GM23248 (cell line): ENCODE data around the gene MSH3. TPM values are rescaled to one million over a fixed set of nuclear protein-coding genes. Genes with fewer than 3 reads are reported as not detected.
A peak's percentile ranks its signal among the peaks of the same experiment; 100 is the strongest.

ENCODE experiments used
- DNase-seq: peaks from one replicate; pipeline ENCODE4 v3.0.0-alpha.2; 2015
- H2AFZ ChIP-seq: fragments of 200-600 bp; sonication (generic); 2 replicates; pipeline ENCODE4 v1.6.1; 2016; ENCODE audit warnings: antibody characterized with exemption
- H3F3A ChIP-seq: fragments of 200-600 bp; sonication (generic); 2 replicates; pipeline ENCODE4 v1.6.1; 2016; ENCODE audit warnings: mild to moderate bottlenecking, antibody characterized with exemption, mixed run types; ENCODE audit not compliant: insufficient read depth
- H3K27ac ChIP-seq: fragments of 200-600 bp; sonication (generic); 2 replicates; pipeline ENCODE4 v1.5.1; 2016; ENCODE audit warnings: mild to moderate bottlenecking
- H3K27me3 ChIP-seq: fragments of 200-600 bp; sonication (generic); replicated peaks from 2 replicates; pipeline ENCODE4 v1.6.1; 2016; ENCODE audit warnings: mild to moderate bottlenecking; ENCODE audit not compliant: insufficient read depth
- H3K36me3 ChIP-seq: fragments of 200-600 bp; sonication (generic); 2 replicates; pipeline ENCODE4 v1.6.1; 2016; ENCODE audit warnings: low read depth, mild to moderate bottlenecking
- H3K4me1 ChIP-seq: fragments of 200-600 bp; sonication (generic); 2 replicates; pipeline ENCODE4 v1.6.1; 2016; ENCODE audit warnings: mild to moderate bottlenecking; ENCODE audit not compliant: insufficient read depth
- H3K4me2 ChIP-seq: fragments of 200-600 bp; sonication (generic); one replicate; pipeline ENCODE4 v1.6.1; 2016; ENCODE audit warnings: mild to moderate bottlenecking; ENCODE audit not compliant: unreplicated experiment
- H3K4me3 ChIP-seq: fragments of 200-600 bp; sonication (generic); 2 replicates; pipeline ENCODE4 v1.5.1; 2016; ENCODE audit warnings: mild to moderate bottlenecking
- H3K79me2 ChIP-seq: fragments of 200-600 bp; sonication (generic); 2 replicates; pipeline ENCODE4 v1.6.1; 2016; ENCODE audit warnings: mild to moderate bottlenecking; ENCODE audit not compliant: insufficient read depth
- H3K9ac ChIP-seq: fragments of 200-600 bp; sonication (generic); 2 replicates; pipeline ENCODE4 v1.6.1; 2016; ENCODE audit warnings: mild to moderate bottlenecking
- H3K9me2 ChIP-seq: fragments of 200-600 bp; sonication (generic); 2 replicates; pipeline ENCODE4 v1.6.1; 2016; ENCODE audit warnings: mixed run types, mild to moderate bottlenecking, moderate library complexity; ENCODE audit not compliant: insufficient read depth
- H3K9me3 ChIP-seq: fragments of 200-600 bp; sonication (generic); one replicate; pipeline ENCODE4 v1.6.1; 2017; ENCODE audit warnings: low read depth
- H4K20me1 ChIP-seq: fragments of 200-600 bp; sonication (generic); 2 replicates; pipeline ENCODE4 v1.6.0; 2016; ENCODE audit not compliant: insufficient read depth
- EZH2 ChIP-seq: fragments of 200-600 bp; sonication (generic); IDR thresholded peaks from 2 replicates; pipeline ENCODE4 v1.6.1; 2018; ENCODE audit warnings: antibody characterized with exemption, mild to moderate bottlenecking; ENCODE audit not compliant: insufficient read depth, poor library complexity, severe bottlenecking
- EZH2phosphoT487 ChIP-seq: fragments of 200-600 bp; sonication (generic); IDR thresholded peaks from 2 replicates; pipeline ENCODE4 v1.6.1; 2018; ENCODE audit warnings: antibody characterized with exemption, moderate library complexity, mild to moderate bottlenecking, low read depth; ENCODE audit not compliant: insufficient read depth
- WGBS, 2 experiments: methylation state at CpG; one replicate each; pipeline ENCODE4 v1.1.6; 2015 to 2017; ENCODE audit warnings: low lambda C conversion rate in 2 of 2, low coverage in 1 of 2; ENCODE audit errors: missing lambda C conversion rate in 2 of 2; 5-methylcytosine and 5-hydroxymethylcytosine counted together
- in situ Hi-C: fragments of 300-500 bp; cut with MboI; formaldehyde crosslinking; loops from 2 replicates; pipeline ENCODE4 v1.15.0; 2020
- polyA plus RNA-seq: library from polyadenylated mRNA; unstranded; fragments of >200 nt; fragmentation: Nextera tagmentation; extraction: Ambion mirVana; gene quantifications from 2 replicates; pipeline ENCODE4 v1.2.1, GENCODE V29; 2016
- total RNA-seq: library from RNA; depleted of rRNA; stranded (reverse); fragments of >200 nt; shearing (Covaris generic); gene quantifications from 2 replicates; pipeline ENCODE4 v1.2.3, GENCODE V29; 2014

Gene MSH3
- total and polyA plus RNA-seq, 2 experiments from 2014 or later, result 11.7 to 14.0 TPM

- TF ChIP-seq EZH2, result no peak
- no peak for TF ChIP-seq EZH2phosphoT487
- in situ Hi-C loops, result no loop called here
- WGBS, 2 experiments, result 85% methylated on average over 3 of the region's 3 CpGs
- no peak overlapping the region for H3K27ac ChIP-seq
- no peak overlapping the region for H3K4me3 ChIP-seq
- H3K9me2 ChIP-seq, result no peaks in the 10 kb centered on the region
- H3F3A ChIP-seq, result no peaks in the 10 kb centered on the region
- no peaks in the 10 kb centered on the region for H3K9me3 ChIP-seq
- H2AFZ ChIP-seq, result no peak overlapping the region
- H4K20me1 ChIP-seq, result no peaks in the 10 kb centered on the region
- H3K4me1 ChIP-seq, result no peaks in the 10 kb centered on the region
- no peaks in the 10 kb centered on the region for H3K27me3 ChIP-seq
- H3K4me2 ChIP-seq, result no peak overlapping the region
- no peak for DNase-seq
- H3K36me3 ChIP-seq, result no peaks in the 10 kb centered on the region
- H3K9ac ChIP-seq, result no peak overlapping the region
- H3K79me2 ChIP-seq, result no peaks in the 10 kb centered on the region
These were observed 209.3 kb downstream of the MSH3 start for GRCh38 chr5:80863708-80864107.

DNA sequence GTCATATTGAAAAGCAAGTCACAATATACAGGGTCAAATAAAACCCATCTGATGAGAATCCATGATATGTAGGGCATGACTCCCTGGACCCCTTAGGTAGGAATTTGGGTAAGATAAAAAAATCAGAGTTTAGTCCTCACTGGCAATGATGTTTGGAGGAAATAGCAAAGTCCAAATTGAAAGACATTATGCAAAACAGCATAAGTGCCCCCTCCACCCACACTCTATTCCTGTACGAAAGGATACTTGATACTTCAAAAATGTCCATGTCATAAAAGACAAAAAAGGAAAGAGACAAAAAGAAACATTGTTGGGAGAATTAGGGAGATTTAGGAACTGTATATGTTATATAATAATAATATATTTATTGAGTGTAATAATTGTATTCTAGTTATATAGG is 209.7 kb downstream of the MSH3 start:
- no peak overlapping the region for H2AFZ ChIP-seq
- 91 to 94% methylated on average over 1 of the region's 1 CpG for WGBS, 2 experiments
- in situ Hi-C loops, result no loop called here
- H3K27ac ChIP-seq, result no peak overlapping the region
- no peak for DNase-seq
- no peaks in the 10 kb centered on the region for H4K20me1 ChIP-seq
- no peak for TF ChIP-seq EZH2phosphoT487
- H3F3A ChIP-seq, result no peaks in the 10 kb centered on the region
- H3K4me2 ChIP-seq, result no peak overlapping the region
- H3K27me3 ChIP-seq, result no peaks in the 10 kb centered on the region
- H3K9ac ChIP-seq, result no peak overlapping the region
- H3K9me2 ChIP-seq, result no peaks in the 10 kb centered on the region
- no peaks in the 10 kb centered on the region for H3K79me2 ChIP-seq
- H3K36me3 ChIP-seq, result no peaks in the 10 kb centered on the region
- no peaks in the 10 kb centered on the region for H3K4me1 ChIP-seq
- H3K4me3 ChIP-seq, result no peak overlapping the region
- no peaks in the 10 kb centered on the region for H3K9me3 ChIP-seq

DNA sequence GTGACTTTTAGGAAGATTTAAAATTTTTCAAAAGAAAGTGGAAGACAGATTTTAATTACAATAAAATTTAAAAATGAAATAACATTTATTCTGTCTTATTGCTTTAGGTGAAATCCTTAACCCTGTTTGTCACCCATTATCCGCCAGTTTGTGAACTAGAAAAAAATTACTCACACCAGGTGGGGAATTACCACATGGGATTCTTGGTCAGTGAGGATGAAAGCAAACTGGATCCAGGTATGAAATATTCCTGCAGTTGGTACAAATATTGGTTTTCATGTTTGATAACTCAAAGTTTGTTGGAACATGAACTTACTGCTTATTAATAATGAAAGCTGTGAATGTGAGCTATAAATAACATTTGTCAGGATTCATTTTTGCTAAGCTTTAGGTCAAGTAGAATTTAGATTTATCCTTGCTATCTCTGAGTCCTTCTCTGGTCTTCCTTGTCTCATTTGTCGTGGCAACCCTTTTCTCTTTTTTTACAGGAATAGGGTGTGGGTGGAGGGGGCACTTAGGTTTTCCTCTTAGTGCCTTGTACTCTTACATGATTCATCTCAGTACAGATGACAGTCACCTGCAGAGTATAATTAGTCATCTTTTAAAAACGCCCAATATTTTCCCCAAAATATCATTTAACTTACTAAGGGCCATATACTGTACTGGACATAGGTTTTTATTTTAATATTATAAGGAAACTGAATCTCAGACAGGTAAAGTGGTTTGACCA is 210.4 kb downstream of the MSH3 start:
- H3K4me2 ChIP-seq, result no peak overlapping the region
- H3F3A ChIP-seq, result no peaks in the 10 kb centered on the region
- no peaks in the 10 kb centered on the region for H3K9me3 ChIP-seq
- H2AFZ ChIP-seq, result no peak overlapping the region
- in situ Hi-C loops, result no loop called here
- no peak for TF ChIP-seq EZH2phosphoT487
- TF ChIP-seq EZH2, result no peak
- no peak for DNase-seq
- H4K20me1 ChIP-seq, result no peaks in the 10 kb centered on the region
- no peaks in the 10 kb centered on the region for H3K9me2 ChIP-seq
- no peaks in the 10 kb centered on the region for H3K27me3 ChIP-seq
- H3K4me1 ChIP-seq, result no peaks in the 10 kb centered on the region
- H3K9ac ChIP-seq, result no peak overlapping the region
- 82 to 93% methylated on average over 3 of the region's 3 CpGs for WGBS, 2 experiments
- H3K4me3 ChIP-seq, result no peak overlapping the region
- H3K79me2 ChIP-seq, result no peaks in the 10 kb centered on the region
- H3K27ac ChIP-seq, result no peak overlapping the region
- H3K36me3 ChIP-seq, result no peaks in the 10 kb centered on the region

- peak; percentile 10 for DNase-seq
- Histone ChIP-seq H3K79me2 (no peaks in the 10 kb centered on the region), H3K4me3 (no peak overlapping the region), H3K36me3 (no peaks in the 10 kb centered on the region), H2AFZ (no peak overlapping the region), H3K9ac (no peak overlapping the region), H3F3A (no peaks in the 10 kb centered on the region), H3K4me2 (no peak overlapping the region), H3K9me2 (no peaks in the 10 kb centered on the region), H3K27me3 (no peaks in the 10 kb centered on the region), H3K4me1 (no peaks in the 10 kb centered on the region), H4K20me1 (no peaks in the 10 kb centered on the region), H3K9me3 (no peaks in the 10 kb centered on the region), H3K27ac (no peak overlapping the region)
- 77 to 80% methylated on average over 2 of the region's 2 CpGs for WGBS, 2 experiments
- TF ChIP-seq EZH2phosphoT487, result no peak
- no peak for TF ChIP-seq EZH2
- in situ Hi-C loops, result no loop called here
These were observed 211.1 kb downstream of the MSH3 start for GRCh38 chr5:80865551-80865950.

DNA sequence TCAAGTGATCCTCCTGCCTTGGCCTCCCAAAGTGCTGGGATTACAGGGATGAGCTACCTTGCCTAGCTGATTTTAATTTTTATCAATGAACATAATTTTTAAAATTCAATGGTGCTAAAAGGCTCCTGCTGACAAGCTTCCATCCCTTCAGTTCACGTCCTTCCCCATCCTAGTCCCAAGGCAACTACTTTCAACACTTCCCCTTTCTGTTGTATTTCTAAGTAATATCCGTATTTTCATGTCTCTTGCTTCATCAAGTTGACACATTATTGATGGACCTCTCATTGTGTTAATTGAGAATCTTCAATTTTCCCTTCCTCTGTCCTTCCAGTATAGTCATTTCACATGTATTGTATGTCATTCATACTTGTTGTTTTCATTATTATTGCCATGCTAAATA is 211.9 kb downstream of the MSH3 start:
- TF ChIP-seq EZH2phosphoT487 (no peak), EZH2 (no peak)
- no peak overlapping the region for H3K4me3 ChIP-seq
- DNase-seq, result no peak
- H4K20me1 ChIP-seq, result no peaks in the 10 kb centered on the region
- H3K27ac ChIP-seq, result no peak overlapping the region
- no peaks in the 10 kb centered on the region for H3K9me2 ChIP-seq
- H3F3A ChIP-seq, result no peaks in the 10 kb centered on the region
- H2AFZ ChIP-seq, result no peak overlapping the region
- in situ Hi-C loops, result no loop called here
- no peaks in the 10 kb centered on the region for H3K9me3 ChIP-seq
- WGBS, 2 experiments, result 95 to 100% methylated on average over 2 of the region's 2 CpGs
- H3K36me3 ChIP-seq, result no peaks in the 10 kb centered on the region
- no peak overlapping the region for H3K4me2 ChIP-seq
- no peaks in the 10 kb centered on the region for H3K27me3 ChIP-seq
- H3K9ac ChIP-seq, result no peak overlapping the region
- no peaks in the 10 kb centered on the region for H3K79me2 ChIP-seq
- no peaks in the 10 kb centered on the region for H3K4me1 ChIP-seq
